B cell (primary cell): ENCODE measurements around the gene HOXC4. TPM values are rescaled to one million over a fixed set of nuclear protein-coding genes. Genes with fewer than 3 reads are reported as not detected.

ENCODE experiments used
- ATAC-seq: fragments of 200-7000 bp; cut with Tn5 transposase; one replicate; pipeline ENCODE4 v1.10.0; 2021; ENCODE audit warnings: low read depth, mild to moderate bottlenecking, moderate number of reproducible peaks, moderate library complexity
- CTCF ChIA-PET: fragments of 350-600 bp; sonication (Branson Sonifier 250); formaldehyde crosslinking; loops from one replicate; lab custom pipeline; 2021; ENCODE audit warnings: antibody characterized with exemption, inconsistent platforms; lab: Charles Lee
- POLR2A ChIA-PET: fragments of 350-600 bp; sonication (Branson Sonifier 250); formaldehyde crosslinking; loops from one replicate; lab custom pipeline; 2021; ENCODE audit warnings: antibody characterized with exemption; lab: Charles Lee
- DNase-seq: peaks from one replicate; pipeline ENCODE4 v3.0.0; 2013
- H2AFZ ChIP-seq: 2 replicates; pipeline ENCODE4 v1.6.1; 2012; ENCODE audit warnings: mild to moderate bottlenecking, low read depth, low read length; ENCODE audit not compliant: insufficient read depth, poor library complexity, severe bottlenecking
- H3K27ac ChIP-seq, 2 donors: 1 replicate in 1 of 2; 2 replicates in 1 of 2; pipeline ENCODE4 v1.5.1; 2012 to 2013; ENCODE audit warnings: low read length in 2 of 2, mild to moderate bottlenecking in 2 of 2, moderate library complexity in 1 of 2
- H3K27me3 ChIP-seq, 4 experiments: fragments of 200-600 bp in 1 of 4; sonication (generic) in 1 of 4; replicated peaks in 1 of 4; 1 replicate in 2 of 4; 2 replicates in 2 of 4; pipeline versions ENCODE4 v1.6.1 to v1.7.0; 2013 to 2016; ENCODE audit warnings: low read length in 3 of 4, mild to moderate bottlenecking in 2 of 4, mixed read lengths in 1 of 4, moderate library complexity in 1 of 4; ENCODE audit not compliant: insufficient read depth in 4 of 4, control insufficient read depth in 3 of 4; ENCODE audit errors: control extremely low read depth in 1 of 4
- H3K36me3 ChIP-seq, 2 experiments: replicated peaks in 1 of 2; 1 replicate in 1 of 2; 2 replicates in 1 of 2; pipeline versions ENCODE4 v1.6.1 to v1.7.1; 2013; ENCODE audit warnings: low read length in 1 of 2; ENCODE audit not compliant: insufficient read depth in 2 of 2, control insufficient read depth in 1 of 2; ENCODE audit errors: control extremely low read depth in 1 of 2, extremely low read depth in 1 of 2
- H3K4me1 ChIP-seq, 2 donors: fragments of 200-600 bp in 1 of 2; sonication (generic) in 1 of 2; 1 replicate in 1 of 2; 2 replicates in 1 of 2; pipeline versions ENCODE4 v1.5.1 to v1.6.1; 2013 to 2017; ENCODE audit warnings: low read length in 2 of 2; ENCODE audit not compliant: control insufficient read depth in 2 of 2, insufficient read depth in 2 of 2
- H3K4me2 ChIP-seq: replicated peaks from 2 replicates; pipeline ENCODE3; 2012; ENCODE audit warnings: mild to moderate bottlenecking, low read depth, low read length; ENCODE audit not compliant: poor library complexity, severe bottlenecking
- H3K4me3 ChIP-seq, 5 experiments: fragments of 200-600 bp in 1 of 5; sonication (generic) in 1 of 5; 1 replicate in 3 of 5; 2 replicates in 2 of 5; pipeline versions ENCODE4 v1.5.1 to v1.7.0; 2011 to 2016; ENCODE audit warnings: low read length in 4 of 5, mild to moderate bottlenecking in 4 of 5, low read depth in 2 of 5, control low read depth in 1 of 5, moderate library complexity in 1 of 5; ENCODE audit not compliant: insufficient read depth in 1 of 5; ENCODE audit errors: control extremely low read depth in 1 of 5, extremely low read depth in 1 of 5
- H3K79me2 ChIP-seq: fragments of 200-600 bp; sonication (generic); one replicate; pipeline ENCODE4 v1.6.0; 2016; ENCODE audit warnings: low read length; ENCODE audit not compliant: control insufficient read depth, insufficient read depth
- H3K9ac ChIP-seq: fragments of 200-600 bp; sonication (generic); 2 replicates; pipeline ENCODE4 v1.6.1; 2017; ENCODE audit warnings: mild to moderate bottlenecking, low read length, moderate library complexity
- H3K9me3 ChIP-seq, 3 donors: one replicate each; pipeline versions ENCODE4 v1.6.1 to v1.7.1; 2013; ENCODE audit warnings: low read length in 2 of 3; ENCODE audit not compliant: control insufficient read depth in 2 of 3, insufficient read depth in 1 of 3; ENCODE audit errors: control extremely low read depth in 1 of 3
- H4K20me1 ChIP-seq: 2 replicates; pipeline ENCODE4 v1.6.0; 2012; ENCODE audit warnings: mild to moderate bottlenecking, low read length; ENCODE audit not compliant: insufficient read depth, control insufficient read depth, poor library complexity, severe bottlenecking
- H3K27ac Mint-ChIP-seq: one replicate; pipeline ENCODE4 v1.8.0; 2021; ENCODE audit warnings: mixed read lengths
- H3K27me3 Mint-ChIP-seq: one replicate; pipeline ENCODE4 v1.8.0; 2021; ENCODE audit warnings: mixed read lengths
- H3K4me1 Mint-ChIP-seq: one replicate; pipeline ENCODE4 v1.8.0; 2021; ENCODE audit warnings: mixed read lengths
- H3K4me3 Mint-ChIP-seq: one replicate; pipeline ENCODE4 v1.8.0; 2021; ENCODE audit warnings: mixed read lengths
- H3K9me3 Mint-ChIP-seq: one replicate; pipeline ENCODE4 v1.8.0; 2022; ENCODE audit warnings: mixed read lengths; ENCODE audit not compliant: insufficient read depth
- EZH2 ChIP-seq: IDR thresholded peaks from 2 replicates; pipeline ENCODE4 v1.6.1; 2012; ENCODE audit warnings: borderline replicate concordance, low read depth, mild to moderate bottlenecking, moderate library complexity, low read length; ENCODE audit not compliant: insufficient read depth, poor library complexity, severe bottlenecking
- WGBS: methylation state at CpG from one replicate; pipeline ENCODE4 v1.1.5; 2013; ENCODE audit warnings: missing lambda C conversion rate; ENCODE audit not compliant: insufficient coverage; 5-methylcytosine and 5-hydroxymethylcytosine counted together
- intact Hi-C: fragments of 100-400 bp; cut with micrococcal nuclease; formaldehyde crosslinking; loops from one replicate; pipeline ENCODE4 v1.10.0; 2022
- polyA plus RNA-seq: library from polyadenylated mRNA; depleted of rRNA; stranded (reverse); fragments of >200 nt; gene quantifications from 2 replicates; pipeline ENCODE4 v1.2.3, GENCODE V29; 2012
- total RNA-seq, 2 donors: library from RNA; stranded (reverse); fragments of 120-200 nt in 1 of 2; gene quantifications; 1 replicate in 1 of 2; 2 replicates in 1 of 2; pipeline versions ENCODE4 v1.2.3 to v1.2.4, GENCODE V29; 2013 to 2022
- TF ChIP-seq, protein P1 (sequence below): fragments of 200-600 bp; IDR thresholded peaks from one replicate; pipeline ENCODE4 v1.8.0; 2022; ENCODE audit warnings: antibody characterized with exemption, mild to moderate bottlenecking

The HOXC4 gene
- total and polyA plus RNA-seq, 2 donors (not counting 1 experiment from before 2014, with no cell fraction given): 4.3 to 6.5 TPM

DNA sequence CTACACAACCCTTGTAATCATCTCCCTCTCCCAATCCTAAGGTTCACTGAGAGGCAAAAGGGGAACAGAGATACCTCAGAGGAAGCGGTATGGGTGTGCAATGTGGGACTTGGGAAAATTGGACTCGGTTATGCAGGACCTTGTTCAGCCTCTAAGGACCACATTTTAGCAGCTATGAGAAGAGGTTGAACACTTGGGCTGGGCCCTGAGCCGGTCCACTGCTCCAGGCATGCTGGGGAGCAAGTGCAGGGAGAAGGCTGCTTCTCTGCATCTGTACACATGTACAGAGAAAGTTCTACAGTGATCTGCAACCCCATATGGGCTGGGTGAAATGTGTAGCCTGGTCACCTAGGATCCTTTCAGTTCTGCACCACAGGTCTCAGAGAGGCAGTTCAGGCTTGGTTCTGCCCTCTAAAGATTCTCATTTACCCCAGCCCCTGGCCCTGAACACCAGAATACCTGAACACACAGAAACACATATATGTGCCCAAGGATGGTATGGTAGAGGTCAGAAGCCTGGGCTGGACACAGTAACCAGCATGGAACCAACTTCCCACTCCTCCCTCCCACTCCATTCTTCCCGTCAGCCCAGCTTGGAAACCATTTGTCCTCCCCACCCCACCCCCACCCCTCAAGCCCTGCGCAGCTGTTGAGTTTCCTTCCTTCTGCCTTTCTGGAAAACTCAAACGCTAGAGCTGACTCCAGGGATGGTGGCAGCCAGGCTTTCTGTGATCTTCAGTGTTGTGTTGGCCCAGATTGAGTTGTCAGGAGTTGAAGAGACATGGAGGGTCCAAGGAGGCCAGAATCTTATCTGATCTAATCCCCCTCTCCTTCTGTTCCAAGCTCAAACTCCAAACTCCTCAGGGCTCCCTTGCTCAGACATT lies 10.4 kb upstream of the HOXC4 start:
- H3K27me3 Mint-ChIP-seq: peaks cover 87% of the 10 kb centered on the region
- TF ChIP-seq, protein P1, sequence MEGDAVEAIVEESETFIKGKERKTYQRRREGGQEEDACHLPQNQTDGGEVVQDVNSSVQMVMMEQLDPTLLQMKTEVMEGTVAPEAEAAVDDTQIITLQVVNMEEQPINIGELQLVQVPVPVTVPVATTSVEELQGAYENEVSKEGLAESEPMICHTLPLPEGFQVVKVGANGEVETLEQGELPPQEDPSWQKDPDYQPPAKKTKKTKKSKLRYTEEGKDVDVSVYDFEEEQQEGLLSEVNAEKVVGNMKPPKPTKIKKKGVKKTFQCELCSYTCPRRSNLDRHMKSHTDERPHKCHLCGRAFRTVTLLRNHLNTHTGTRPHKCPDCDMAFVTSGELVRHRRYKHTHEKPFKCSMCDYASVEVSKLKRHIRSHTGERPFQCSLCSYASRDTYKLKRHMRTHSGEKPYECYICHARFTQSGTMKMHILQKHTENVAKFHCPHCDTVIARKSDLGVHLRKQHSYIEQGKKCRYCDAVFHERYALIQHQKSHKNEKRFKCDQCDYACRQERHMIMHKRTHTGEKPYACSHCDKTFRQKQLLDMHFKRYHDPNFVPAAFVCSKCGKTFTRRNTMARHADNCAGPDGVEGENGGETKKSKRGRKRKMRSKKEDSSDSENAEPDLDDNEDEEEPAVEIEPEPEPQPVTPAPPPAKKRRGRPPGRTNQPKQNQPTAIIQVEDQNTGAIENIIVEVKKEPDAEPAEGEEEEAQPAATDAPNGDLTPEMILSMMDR: no peak
- TF ChIP-seq EZH2: no peak
- Histone ChIP-seq H3K9me3 (peaks cover 0 to 20% (median 2%) of the 10 kb centered on the region in 3 donors), H3K4me1 (peaks cover 12 to 15% of the 10 kb centered on the region in 2 donors), H3K79me2 (no peaks in the 10 kb centered on the region), H4K20me1 (no peaks in the 10 kb centered on the region), H3K4me2 (no peak overlapping the region), H3K27me3 (peaks cover 2 to 90% (median 69%) of the 10 kb centered on the region in 4 experiments), H3K4me3 (no peak overlapping the region), H3K9ac (no peak overlapping the region), H3K36me3 (no peaks in the 10 kb centered on the region), H3K27ac (no peak overlapping the region), H2AFZ (no peak overlapping the region)
- intact Hi-C loops: no loop called here
- H3K4me3 Mint-ChIP-seq: no peak overlapping the region
- DNase-seq (no peak), ATAC-seq (no peak)
- CTCF ChIA-PET: interaction anchor here (0.6 to 1.5 kb wide), 3 partner anchors 11 to 170 kb away, joined by 3 to 7 read pairs (median 5); partner anchors contain the start of gene HOXC5
- no peak overlapping the region for H3K27ac Mint-ChIP-seq
- H3K4me1 Mint-ChIP-seq: peaks cover 9% of the 10 kb centered on the region
- POLR2A ChIA-PET: no interaction called here
- 41% methylated on average over 4 of the region's 6 CpGs for WGBS
- H3K9me3 Mint-ChIP-seq: no peaks in the 10 kb centered on the region
